ENCODE data around the gene SET.
A peak's percentile ranks its signal among the peaks of the same experiment; 100 is the strongest.

SET gene

DNA sequence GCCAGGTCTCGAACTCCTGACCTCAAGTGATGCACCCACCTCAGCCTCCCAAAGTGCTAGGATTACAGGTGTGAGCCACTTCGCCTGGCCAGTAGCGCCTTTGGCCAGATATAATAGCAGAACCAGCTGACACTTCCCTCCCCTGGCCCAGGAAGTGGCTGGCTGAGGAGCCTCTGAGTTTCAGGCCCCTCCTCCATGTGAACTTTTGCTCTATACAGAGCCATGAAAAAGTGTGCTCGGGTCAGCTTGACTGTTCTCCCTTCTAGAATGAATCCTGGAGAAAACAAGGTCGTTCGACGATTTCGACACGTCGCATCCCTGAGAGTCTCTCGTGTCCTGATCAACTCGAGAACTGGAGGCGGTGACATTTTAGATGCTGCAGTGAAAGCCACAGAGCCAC is 43.6 kb downstream of the SET start:
- DNase-seq: no peak

DNA sequence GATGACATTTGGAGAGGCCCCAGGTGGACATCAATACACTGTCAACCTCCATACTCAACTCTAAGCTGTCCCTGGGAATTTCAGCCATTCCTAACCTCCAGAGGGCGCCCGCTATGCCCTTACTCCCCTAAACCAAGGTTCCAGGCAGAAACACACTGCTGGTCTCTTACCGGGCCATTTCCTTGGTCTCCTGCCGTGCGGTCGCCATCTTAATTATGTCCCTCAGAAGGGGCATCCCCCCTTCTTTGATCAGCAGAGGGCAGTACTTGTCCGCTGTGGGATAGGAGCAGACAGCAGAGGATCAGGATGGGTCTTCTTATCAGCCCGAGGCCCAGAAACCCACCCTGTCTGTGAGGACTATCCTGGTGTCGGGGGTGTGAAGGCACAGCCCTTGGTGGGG is 44.2 kb downstream of the SET start:
- peak; percentile 37 to 73 for DNase-seq

DNA sequence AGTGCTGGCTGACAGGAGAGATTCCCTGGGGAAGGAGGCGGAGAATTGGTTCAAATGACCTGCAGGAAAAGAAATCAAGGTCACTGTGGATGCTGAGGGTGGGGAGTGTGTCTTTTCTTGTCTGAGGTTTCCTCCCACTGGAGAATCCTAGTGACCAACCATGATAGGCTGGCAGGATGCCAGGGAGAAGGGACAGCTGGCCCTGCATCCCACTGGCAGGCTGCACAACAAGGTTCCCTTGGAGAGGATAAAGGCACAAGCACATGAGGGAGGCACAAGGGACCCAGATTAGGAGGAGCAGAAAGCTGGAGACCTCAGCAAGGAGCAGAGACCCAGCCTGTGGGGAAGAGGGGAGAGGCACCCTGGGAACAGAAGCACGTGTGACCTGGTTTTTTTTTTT is 46.4 kb downstream of the SET start:
- no peak for DNase-seq

DNA sequence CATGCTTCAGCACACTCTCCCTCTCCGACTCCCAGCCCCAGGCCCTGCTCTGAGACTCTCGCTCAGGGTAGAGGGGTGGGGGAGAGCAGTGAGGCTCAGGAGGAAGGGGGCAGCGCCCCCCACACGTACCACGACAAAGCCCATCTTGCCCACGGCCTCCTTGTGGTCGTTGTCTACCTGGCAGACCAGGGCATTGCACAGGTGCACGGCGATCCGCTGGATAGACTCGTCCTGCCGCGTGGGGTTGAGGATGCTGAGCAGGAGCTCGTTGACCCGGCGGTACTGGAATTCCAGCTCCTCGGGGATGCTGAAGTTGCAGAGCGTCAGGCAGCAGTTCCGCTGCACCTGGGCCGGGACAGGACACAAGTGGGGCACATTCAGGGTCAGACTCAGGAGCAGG is 53.4 kb downstream of the SET start:
- no peak for DNase-seq

DNA sequence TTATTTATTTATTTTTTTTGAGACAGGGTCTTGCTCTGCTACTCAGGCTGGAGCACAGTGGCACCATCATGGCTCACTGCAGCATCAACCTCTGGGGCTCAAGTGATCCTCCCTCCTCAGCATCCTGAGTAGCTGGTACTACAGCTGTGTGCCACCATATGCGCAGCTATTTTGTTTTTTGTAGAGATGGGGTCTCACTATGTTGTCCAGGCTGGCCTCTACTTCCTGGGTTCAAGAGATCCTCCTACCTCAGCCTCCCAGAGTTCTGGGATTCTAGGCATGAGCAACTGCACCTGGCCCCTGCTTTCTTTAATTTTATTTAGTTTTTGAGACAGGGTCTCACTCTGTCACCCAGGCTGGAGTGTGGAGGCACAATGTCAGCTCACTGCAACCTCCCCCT is 54.4 kb downstream of the SET start:
- no peak for DNase-seq

Measured in NCI-H187 (cell line).